Stomach (tissue), 4 donors: ENCODE results near the gene KRTAP4-6.
"Not testable (repeated sequence)": the region's sequence is repeated elsewhere in the genome, so short reads cannot be mapped to it uniquely, and the experiment has no call there.

Experiments
- CTCF ChIP-seq, 7 experiments: fragments of 450-650 bp in 4 of 7; fragments of 200-600 bp in 3 of 7; sonication (generic) in 3 of 7; IDR thresholded peaks; one replicate each; pipeline ENCODE4 v1.5.1; 2016 to 2019; ENCODE audit warnings: antibody characterized with exemption in 7 of 7, control low read depth in 2 of 7, mild to moderate bottlenecking in 1 of 7
- EP300 ChIP-seq: sonication (generic); formaldehyde crosslinking; IDR thresholded peaks from one replicate; pipeline ENCODE4 v1.6.1; 2017; ENCODE audit warnings: antibody characterized with exemption
- POLR2A ChIP-seq, 4 donors: fragments of 450-650 bp; IDR thresholded peaks; one replicate each; pipeline ENCODE4 v1.6.1; 2016; ENCODE audit warnings: antibody characterized with exemption in 4 of 4, control low read depth in 2 of 4, mild to moderate bottlenecking in 1 of 4, moderate library complexity in 1 of 4
- POLR2AphosphoS5 ChIP-seq, 3 donors: sonication (generic); formaldehyde crosslinking; IDR thresholded peaks; one replicate each; pipeline ENCODE4 v1.6.1; 2016; ENCODE audit warnings: antibody characterized with exemption in 3 of 3

DNA sequence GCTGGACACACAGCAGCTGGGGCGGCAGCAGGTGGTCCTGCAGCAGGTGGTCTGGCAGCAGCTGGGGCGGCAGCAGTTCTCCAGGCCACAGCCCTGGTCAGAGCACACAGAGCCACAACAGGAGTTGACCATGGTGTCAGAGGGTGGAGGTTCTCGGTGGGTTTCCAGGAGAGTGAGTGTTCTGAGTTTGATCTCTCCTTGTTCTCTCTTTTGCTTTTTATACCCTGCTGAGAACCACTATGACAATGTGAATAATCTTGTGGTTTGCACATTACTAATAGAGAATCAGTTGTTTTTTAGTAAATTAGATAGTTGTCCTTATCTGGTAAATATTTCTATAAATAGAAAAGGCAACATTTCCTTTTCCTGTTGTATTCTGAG lies 16.4 kb downstream of the KRTAP4-6 start, which contains the start of gene KRTAP4-12:
- TF ChIP-seq POLR2AphosphoS5 (IDR thresholded peaks at IDR 0.05); CTCF (IDR thresholded peaks at IDR 0.05); EP300; POLR2A (IDR thresholded peaks at IDR 0.05): not testable (repeated sequence)
